HL-60 (cell line): ENCODE measurements around the gene DPF3.

Source experiments
- DNase-seq, 2 experiments: peaks; one replicate each; pipeline ENCODE4 v3.0.0-alpha.2; 2010 to 2020; ENCODE audit warnings: low read depth in 1 of 2, low spot score in 1 of 2
- H3K27ac ChIP-seq: fragments of 250-450 bp; sonication (Bioruptor Pico); replicated peaks from 2 replicates; pipeline ENCODE4 v1.5.1; 2020; ENCODE audit warnings: mild to moderate bottlenecking, moderate library complexity
- H3K27me3 ChIP-seq: fragments of 250-450 bp; sonication (Bioruptor Pico); 2 replicates; pipeline ENCODE4 v1.5.1; 2021; ENCODE audit warnings: mild to moderate bottlenecking, moderate library complexity; ENCODE audit not compliant: insufficient read depth, poor library complexity, severe bottlenecking
- H3K4me3 ChIP-seq: replicated peaks from 2 replicates; pipeline ENCODE4 v1.5.1; 2011; ENCODE audit warnings: mild to moderate bottlenecking, control low read depth, low read length; ENCODE audit not compliant: insufficient read depth
- GABPA ChIP-seq: IDR thresholded peaks from 2 replicates; pipeline ENCODE4 v1.6.1; 2012; ENCODE audit warnings: low read depth
- POLR2AphosphoS5 ChIP-seq: IDR thresholded peaks from 2 replicates; pipeline ENCODE4 v1.6.1; 2012; ENCODE audit warnings: low read depth
- SPI1 ChIP-seq: IDR thresholded peaks from 2 replicates; pipeline ENCODE4 v1.6.1; 2012; ENCODE audit warnings: low read depth, mild to moderate bottlenecking, borderline replicate concordance
- TF ChIP-seq, protein P1 (sequence below): IDR thresholded peaks from 2 replicates; pipeline ENCODE4 v1.6.1; 2012; ENCODE audit warnings: low read depth; ENCODE audit not compliant: insufficient replicate concordance
- TF ChIP-seq, protein P2 (sequence below): IDR thresholded peaks from one replicate; pipeline ENCODE4 v1.5.1; 2011; ENCODE audit warnings: low read length, control low read depth, inconsistent platforms; ENCODE audit not compliant: insufficient read depth

The DPF3 gene

DNA sequence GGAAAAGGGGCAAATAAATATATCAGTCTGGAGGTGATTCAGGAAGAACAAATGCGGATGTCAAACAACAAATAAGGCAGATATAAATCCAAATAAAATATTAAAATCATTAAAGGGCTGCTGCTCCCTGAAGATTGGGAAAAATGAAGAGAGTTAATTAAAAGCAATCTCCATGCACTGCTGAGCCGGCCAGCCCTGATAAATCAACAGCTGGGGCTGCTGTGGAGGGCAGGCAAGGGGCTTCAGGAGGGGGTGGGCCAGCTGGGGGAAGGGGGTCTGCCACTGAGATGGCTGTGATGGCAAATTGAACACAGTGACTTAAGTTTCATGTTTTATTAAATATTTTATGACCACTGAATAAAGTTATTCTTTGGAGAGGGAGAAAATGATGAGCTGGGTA lies 12.4 kb downstream of the DPF3 start:
- H3K27me3 ChIP-seq = no peaks in the 10 kb centered on the region
- TF ChIP-seq, protein P1, sequence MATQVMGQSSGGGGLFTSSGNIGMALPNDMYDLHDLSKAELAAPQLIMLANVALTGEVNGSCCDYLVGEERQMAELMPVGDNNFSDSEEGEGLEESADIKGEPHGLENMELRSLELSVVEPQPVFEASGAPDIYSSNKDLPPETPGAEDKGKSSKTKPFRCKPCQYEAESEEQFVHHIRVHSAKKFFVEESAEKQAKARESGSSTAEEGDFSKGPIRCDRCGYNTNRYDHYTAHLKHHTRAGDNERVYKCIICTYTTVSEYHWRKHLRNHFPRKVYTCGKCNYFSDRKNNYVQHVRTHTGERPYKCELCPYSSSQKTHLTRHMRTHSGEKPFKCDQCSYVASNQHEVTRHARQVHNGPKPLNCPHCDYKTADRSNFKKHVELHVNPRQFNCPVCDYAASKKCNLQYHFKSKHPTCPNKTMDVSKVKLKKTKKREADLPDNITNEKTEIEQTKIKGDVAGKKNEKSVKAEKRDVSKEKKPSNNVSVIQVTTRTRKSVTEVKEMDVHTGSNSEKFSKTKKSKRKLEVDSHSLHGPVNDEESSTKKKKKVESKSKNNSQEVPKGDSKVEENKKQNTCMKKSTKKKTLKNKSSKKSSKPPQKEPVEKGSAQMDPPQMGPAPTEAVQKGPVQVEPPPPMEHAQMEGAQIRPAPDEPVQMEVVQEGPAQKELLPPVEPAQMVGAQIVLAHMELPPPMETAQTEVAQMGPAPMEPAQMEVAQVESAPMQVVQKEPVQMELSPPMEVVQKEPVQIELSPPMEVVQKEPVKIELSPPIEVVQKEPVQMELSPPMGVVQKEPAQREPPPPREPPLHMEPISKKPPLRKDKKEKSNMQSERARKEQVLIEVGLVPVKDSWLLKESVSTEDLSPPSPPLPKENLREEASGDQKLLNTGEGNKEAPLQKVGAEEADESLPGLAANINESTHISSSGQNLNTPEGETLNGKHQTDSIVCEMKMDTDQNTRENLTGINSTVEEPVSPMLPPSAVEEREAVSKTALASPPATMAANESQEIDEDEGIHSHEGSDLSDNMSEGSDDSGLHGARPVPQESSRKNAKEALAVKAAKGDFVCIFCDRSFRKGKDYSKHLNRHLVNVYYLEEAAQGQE = no peak
- TF ChIP-seq, protein P2, sequence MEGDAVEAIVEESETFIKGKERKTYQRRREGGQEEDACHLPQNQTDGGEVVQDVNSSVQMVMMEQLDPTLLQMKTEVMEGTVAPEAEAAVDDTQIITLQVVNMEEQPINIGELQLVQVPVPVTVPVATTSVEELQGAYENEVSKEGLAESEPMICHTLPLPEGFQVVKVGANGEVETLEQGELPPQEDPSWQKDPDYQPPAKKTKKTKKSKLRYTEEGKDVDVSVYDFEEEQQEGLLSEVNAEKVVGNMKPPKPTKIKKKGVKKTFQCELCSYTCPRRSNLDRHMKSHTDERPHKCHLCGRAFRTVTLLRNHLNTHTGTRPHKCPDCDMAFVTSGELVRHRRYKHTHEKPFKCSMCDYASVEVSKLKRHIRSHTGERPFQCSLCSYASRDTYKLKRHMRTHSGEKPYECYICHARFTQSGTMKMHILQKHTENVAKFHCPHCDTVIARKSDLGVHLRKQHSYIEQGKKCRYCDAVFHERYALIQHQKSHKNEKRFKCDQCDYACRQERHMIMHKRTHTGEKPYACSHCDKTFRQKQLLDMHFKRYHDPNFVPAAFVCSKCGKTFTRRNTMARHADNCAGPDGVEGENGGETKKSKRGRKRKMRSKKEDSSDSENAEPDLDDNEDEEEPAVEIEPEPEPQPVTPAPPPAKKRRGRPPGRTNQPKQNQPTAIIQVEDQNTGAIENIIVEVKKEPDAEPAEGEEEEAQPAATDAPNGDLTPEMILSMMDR = no peak
- no peak for TF ChIP-seq POLR2AphosphoS5
- no peak for TF ChIP-seq GABPA
- no peak for TF ChIP-seq SPI1
- H3K4me3 ChIP-seq = no peak overlapping the region
- H3K27ac ChIP-seq = no peak overlapping the region
- no peak for DNase-seq

DNA sequence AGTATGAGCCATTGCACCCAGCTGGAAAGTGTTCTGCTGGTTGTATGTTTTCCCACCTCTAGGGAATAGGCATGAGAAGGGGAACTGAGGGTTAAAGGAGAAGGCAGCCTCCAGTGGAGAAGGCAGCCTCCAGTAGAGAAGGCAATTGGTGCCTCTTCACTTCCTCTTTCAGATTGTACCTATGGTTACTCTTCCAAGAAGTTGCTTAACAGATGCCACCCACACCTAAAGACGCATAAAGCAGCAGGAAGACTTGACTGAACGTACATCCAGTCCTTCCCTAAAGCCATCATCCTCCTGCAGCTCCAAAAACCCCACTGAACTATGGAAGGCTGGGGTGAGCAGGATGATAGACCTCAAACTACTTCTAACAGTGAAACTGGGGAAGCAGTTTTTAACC lies 13.1 kb downstream of the DPF3 start:
- DNase-seq = no peak

DNA sequence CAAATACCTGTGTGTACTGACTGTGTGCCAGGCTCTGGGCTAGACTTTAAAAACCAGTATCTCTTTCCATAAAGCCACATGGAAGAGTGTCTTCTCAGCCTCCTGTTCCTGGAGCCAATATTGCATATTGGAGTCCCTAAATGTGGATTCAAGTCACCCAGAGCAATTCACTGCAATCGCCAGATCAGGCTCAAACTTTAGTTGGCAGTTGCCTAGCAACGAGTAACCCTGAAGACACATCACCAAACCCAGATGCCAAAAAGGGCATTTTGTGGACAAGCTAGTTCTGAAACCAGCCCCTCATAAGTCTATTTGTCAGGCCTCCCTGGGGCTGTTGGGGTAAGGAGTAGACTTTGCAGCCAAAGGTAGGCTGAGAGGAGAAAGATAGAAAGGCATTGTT lies 13.7 kb downstream of the DPF3 start:
- Histone ChIP-seq H3K27me3 (no peaks in the 10 kb centered on the region), H3K27ac (no peak overlapping the region), H3K4me3 (no peak overlapping the region)
- DNase-seq = no peak
- TF ChIP-seq GABPA (no peak), POLR2AphosphoS5 (no peak), SPI1 (no peak)
- TF ChIP-seq, protein P2 = no peak
- TF ChIP-seq, protein P1 = no peak

More for the DNA sequence above, 13.1 kb downstream of the DPF3 start:
- Histone ChIP-seq H3K27ac (no peak overlapping the region), H3K27me3 (no peaks in the 10 kb centered on the region), H3K4me3 (no peak overlapping the region)
- no peak for TF ChIP-seq POLR2AphosphoS5
- TF ChIP-seq SPI1 = peak; percentile 66; the same call in 1 of the 2 replicates
- TF ChIP-seq, protein P2 = no peak
- TF ChIP-seq, protein P1 = no peak
